HG03196 (cell line): ENCODE data around the gene PPA2.
"Not testable (repeated sequence)": the region's sequence is repeated elsewhere in the genome, so short reads cannot be mapped to it uniquely, and the experiment has no call there.

Experiments used
- ATAC-seq: cut with Tn5 transposase; IDR thresholded peaks from one replicate; pipeline ENCODE4 v1.9.1; 2021; ENCODE audit not compliant: unreplicated experiment

The PPA2 gene

DNA sequence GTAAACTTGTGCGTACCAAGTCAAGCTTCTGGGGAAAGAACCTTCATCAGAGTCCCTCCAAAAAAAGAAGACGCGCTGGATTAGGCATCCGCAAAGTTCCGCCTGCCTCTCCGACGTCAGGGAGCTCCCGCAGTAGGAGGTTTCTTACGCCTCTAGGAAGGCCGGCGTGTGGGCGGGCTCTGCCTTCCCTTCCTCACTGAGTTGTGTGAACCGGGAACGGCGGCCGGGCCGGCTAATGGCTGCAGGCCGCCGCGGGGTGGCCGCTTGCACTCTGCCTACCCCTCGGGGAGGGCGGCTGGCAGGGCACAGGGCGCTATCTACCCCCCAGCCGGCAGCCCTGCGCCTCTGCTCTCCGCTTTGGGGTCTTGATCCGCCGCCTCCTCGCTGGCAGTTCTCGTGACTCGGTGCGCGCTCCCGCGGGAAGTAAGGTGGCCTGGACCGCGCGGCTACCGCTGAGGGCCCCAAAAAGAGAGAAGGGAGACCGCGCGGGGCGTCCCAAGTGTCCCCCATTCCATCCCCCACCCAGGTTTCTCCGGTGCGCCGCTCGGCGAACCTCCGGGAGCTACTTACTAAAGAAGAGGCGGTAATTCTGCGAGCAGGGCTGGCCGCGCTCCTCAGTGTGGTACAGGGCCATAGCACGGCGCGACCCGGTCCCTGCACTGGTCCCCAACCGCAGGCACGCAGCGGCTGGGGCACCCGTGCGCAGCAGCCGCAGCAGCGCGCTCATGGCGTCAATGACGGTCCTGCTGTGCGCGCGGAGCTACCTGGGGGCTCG is at the start of gene PPA2:
TSS of gene PPA2 (minus strand) at position 739 of the 775 bp plus-strand sequence. CDS start at position 727, 12 bp downstream.
- ATAC-seq, result peak; percentile 87

DNA sequence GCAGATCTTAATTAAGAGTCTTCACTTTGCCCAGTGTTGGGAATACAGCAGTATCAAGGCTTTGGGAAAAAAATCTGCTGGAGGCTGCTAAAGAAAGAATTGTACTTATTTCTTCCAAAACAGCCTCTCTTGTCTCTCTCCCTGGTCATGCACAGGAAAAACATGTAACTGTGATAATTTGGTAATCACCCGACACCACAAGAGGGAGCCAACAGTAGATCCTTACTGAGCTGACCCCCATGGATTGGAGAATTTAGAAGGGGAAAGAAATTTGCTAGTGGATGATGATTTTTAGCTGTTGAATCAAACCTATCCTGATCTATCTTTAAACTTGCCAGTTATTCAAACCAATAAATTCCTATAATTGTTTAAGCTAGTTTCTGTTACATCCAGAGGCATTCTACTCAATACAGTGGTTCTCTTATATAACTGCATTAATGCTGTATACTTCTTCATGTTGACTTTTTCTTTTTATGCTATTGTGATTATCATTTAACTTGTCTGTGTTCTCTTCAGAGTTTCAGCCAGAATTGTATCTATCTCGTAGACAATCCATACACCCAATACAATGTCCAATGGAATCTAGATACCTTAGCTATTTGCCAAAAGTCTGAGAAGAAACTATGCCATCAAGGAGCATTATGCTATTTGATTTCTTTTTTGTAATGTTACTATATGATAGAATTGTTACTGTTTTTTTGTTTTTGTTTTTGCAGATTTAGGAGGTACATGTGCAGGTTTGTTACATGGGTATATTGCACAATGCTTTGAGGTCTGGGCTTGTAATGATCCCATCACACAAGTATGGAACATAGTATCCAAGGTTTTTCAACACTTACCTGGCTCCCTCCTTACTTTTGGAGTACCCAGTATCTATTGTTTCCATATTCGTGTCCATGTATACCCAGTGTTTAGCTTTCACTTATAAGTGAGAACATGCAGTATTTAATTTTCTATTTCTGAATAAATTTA is 47.2 kb upstream of the PPA2 start:
- no peak for ATAC-seq

DNA sequence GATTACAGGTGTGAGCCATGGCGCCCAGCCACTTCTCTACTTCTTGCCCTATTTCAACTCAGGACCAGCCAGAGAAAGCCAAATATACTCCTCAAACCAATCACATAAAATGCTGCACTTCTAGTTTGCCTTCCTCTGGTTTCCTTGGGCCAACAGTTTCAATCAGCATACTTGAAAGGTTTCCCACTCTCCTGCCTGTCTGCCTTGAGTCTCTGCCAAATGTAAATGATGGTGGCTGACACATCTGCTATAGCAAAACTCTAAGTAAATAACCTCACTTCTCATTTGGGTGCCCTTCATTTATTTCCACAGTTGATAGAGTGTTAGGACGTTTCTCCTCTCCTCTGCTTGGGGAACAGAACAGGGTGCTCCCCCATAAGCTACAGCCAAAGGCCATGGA is 36.4 kb upstream of the PPA2 start:
- ATAC-seq, result no peak

DNA sequence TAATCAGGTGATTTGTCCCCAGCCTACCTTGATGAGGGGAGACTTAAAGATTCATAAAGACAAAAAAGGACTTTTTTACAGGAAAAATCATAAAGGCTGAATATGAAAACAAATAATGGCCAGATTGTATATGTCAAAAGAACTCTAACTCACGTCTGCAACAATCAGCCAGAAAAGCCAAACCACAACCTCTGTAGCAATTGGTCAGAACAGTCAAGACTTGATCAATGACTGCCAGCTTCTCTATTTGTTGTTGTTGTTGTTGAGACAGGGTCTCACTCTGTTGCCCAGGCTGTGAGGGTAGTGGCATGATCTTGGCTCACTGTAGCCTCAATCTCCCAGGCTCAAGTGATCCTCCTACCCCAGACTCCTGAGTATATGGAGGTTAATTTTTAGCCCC is 35.9 kb upstream of the PPA2 start:
- no peak for ATAC-seq

DNA sequence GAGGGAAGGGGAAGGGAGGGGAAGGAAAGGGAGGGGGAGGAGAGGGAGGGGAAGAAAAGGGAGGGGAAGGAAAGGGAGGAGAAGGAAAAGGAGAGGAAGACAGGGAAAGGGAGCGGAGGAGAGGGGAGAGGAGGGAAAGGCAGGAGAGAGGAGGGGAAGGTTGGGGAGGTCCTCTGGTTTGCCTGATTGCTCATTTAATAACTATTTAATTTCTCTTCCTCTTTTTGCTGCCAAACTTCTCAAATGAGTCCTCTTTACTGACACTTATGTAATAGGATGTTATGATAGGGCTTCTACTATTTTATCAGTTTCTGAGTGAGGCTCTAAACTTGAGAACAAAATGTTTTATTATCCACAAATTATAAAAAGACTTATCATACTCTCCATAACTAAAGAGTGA is 35.4 kb upstream of the PPA2 start:
- peak; percentile 89 for ATAC-seq

DNA sequence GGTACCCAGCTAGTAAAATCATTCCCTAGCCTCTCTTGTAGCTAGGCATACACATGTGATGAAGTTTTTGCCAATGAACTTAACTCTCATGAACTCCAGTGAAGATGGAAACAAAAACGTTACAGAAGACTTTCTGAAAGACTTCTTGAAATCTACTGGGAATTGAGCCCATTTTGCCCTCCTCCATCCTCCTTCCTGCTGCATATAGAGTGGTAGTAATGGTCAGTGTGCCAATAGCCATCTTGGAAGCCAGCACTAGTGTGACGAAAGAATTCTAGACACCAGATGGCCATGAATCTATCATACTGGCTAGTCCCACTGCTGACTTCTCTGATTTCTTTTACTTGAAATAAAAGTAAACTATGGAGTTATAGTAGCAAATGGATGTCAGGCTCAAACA is 30.9 kb upstream of the PPA2 start:
- ATAC-seq, result no peak

DNA sequence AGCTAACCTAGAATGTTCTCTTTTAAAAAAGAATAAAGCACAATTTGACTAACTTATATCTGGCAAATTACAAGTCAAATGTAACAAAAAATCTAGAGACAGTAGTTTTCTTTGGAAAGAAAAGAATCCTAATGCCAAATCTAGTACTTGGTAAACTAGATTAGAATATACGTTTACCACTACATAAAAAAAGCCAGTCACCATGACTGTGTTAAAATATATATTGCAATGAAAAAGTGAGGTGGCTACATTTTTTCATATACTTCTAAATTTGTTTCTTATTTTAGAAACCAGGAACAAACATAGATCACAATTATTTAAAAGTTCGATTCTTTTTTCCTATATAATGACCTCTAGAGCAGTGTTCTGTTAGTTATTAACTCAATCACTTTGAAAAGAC is 29.6 kb upstream of the PPA2 start:
- ATAC-seq, result no peak

DNA sequence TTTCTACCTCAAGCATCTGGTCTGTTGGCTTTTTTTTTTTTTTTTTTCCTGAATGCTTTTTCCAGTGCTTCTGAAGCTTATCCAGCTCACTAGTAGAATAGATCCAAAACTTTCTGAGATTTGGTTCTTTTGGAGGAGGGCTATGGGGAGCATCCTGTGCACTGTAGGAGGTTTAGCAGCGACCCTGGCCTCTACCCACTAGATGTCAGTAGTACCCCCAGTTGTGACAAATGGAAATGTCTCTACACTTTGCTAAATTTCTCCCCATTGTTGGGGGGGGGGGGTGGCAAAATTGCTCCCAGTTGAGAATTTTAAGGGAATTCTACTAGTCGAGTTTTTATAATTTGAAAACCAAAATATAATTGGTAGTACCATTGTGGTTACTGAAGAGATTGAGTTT is 23.0 kb upstream of the PPA2 start:
- ATAC-seq, result no peak

DNA sequence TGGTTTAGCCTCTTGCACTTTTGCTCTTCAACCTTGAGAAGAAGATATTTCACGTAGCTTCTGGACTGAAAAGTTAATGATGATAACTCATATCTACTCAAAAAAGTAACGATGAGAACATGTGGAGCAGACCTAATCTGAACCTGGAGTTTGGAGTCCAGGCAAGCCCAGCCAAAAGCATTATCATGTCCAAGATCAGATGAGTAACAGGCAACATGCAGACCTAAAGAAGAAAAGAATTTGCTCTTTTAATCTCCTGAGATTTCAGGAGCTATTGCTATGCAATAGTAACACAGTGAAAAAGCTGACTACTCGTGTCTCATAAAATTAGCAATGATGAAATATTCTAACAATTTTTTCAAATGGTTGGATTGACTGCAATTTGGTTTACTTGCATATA is 21.8 kb upstream of the PPA2 start:
- no peak for ATAC-seq

DNA sequence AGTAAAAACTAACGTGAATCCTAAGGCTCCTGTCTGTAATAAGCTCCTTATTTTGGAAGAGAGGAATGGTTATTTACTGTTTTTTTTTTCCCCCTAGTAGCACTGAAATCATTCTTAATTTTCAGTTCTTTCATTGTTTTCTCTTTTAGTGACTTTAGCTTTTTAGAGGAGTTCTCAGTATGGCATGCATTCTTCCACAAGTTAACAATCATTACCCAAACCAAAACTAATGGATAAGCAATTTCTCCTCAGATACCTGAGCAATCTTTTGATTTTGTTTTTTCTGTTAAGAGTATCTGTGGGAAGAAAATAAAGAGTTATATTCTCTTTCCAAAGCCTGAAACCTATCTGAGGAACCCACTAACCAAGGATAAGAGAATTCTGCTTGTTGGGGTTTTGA is 16.7 kb upstream of the PPA2 start:
- no peak for ATAC-seq

DNA sequence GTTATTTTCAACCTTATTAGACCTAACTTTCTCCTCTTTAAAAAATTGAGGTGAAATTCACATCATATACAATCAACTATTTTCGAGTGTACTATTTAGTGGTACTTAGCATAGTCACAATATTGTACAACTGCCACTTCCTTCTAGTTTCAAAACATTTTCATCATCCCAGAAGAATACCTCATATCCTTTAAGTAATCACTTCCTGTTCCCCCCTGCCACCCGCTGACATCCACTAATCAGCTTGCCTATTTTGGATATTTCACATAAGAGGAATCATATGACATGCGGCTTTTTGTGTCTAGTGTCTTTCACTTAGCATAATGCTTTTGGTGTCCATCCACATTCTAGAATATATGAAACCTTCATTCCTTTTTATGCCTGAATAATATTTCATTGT is 10.0 kb upstream of the PPA2 start:
- no peak for ATAC-seq

DNA sequence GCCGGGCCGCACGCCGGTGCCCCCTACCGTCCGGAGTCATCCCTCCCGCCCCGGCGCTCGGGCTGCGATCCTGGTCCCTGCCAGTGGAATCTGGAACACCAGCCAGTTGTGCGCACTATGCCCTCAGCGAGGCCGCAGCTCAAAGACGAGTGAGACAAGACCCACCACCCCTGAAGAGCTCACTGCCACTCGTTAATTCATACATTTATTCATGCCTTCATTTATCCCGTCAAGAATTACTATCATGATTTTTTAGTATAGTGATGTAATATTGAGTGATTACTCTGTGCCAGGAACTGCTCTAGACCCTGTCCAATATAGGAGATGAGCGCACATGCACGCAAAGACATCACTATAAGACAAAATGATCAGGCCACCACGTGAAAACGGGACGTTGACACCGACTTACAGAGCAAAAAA is 247 bp upstream of the PPA2 start:
- ATAC-seq, result no peak

DNA sequence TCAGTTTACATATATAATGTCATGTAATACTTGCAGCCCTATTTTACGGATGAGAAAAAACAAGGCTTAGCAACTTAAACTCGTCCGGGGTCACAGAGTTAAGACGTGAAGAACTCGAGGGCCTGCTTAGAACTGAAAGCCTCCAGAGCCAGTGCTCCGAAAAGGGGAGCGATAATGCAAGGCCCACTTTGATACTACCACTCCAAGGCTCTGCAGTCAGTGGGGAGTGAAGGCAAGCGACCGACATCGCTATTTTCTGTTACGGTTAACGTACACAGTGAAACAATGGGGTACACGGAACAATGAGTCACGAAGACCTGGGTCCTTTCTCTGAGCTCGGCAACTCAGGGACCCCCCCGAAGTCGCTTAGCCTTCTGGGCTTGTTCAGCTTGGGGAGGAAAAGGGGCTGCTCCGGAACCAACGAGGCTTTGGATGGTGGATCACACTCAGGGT is 965 bp downstream of the PPA2 start:
- ATAC-seq, result no peak

DNA sequence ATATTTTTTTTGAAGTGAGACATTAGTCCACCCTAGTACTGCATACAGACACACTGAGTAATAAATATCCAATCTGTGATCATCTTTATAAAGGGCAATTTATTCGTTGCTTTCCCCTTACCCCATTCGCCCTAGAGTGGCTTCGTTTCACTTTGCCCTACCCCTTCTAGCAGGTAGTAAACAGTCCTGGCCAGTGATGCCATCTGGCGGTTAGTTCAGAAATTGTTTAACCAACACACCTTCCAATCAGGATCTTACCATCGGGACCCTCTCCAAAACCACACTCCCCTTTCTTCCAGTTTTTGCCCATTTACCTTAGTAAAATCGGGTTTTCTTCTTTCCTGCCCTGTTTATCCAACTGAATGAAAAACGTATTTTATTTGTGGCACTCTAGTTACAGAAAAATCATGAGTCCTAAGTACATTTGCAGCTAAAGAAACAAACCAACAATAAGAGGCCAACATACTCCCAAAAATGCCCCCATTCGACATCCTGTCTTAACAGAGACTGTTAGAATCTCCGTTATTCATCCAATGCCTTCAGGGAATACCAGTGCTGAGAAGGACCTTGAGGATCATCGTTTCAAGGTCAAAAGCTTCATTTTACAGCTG is 2.2 kb downstream of the PPA2 start:
- ATAC-seq, result peak; percentile 38

DNA sequence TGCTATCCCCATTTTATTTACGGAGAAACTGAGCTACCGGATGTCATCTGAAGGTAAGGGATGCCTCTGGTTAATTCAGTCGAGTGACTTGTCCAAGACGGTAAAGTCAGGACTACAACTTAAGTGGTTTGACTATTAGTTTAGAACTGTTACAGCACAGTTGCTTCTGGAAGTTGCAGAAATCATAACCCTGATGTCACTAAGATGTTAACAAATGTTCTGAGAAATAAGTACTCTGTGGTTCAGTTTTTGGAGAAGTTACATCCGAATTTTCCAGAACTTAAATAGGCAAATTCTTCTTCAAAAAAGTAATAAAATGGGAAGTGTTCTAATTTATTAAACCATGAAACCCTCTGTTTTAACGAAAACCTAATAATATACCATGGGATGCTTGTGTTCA is 3.1 kb downstream of the PPA2 start:
- no peak for ATAC-seq

DNA sequence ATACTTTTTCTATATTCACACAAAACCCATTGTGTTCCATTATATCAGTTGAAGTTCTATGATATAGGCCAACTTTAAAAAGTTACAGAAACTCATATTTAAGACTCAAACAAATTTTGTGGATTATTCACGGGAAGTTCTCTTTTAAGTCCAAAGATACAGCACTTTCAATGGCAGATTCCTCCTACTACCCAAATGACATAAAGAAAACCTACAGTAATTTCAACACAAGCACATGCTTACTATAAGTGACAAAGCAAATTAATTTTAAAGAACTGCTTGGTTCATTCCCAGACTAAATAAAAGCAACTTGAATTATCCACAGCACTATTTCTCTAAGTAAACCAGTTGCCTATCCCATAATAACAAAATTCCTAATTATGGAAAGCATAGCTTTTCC is 4.1 kb downstream of the PPA2 start:
- ATAC-seq, result no peak

DNA sequence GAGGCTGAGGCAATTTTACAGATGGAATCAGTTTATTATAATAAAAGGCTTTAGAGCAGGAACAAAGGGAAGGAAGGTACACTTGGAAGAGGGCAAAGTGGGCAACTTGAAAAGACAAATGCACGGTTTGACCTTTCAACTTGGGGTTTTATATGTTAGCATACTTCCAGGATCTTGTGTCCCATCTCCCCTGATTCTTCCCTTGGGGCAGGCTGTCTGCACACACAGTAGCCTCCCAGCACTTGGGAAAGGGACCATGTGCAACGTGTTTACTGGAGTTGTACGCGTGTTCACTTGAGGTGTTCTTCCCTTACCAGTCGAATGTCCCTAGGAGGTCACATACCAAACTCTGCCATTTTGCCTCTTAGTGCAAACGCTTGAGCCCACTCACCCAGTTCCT is 7.3 kb downstream of the PPA2 start:
- no peak for ATAC-seq

DNA sequence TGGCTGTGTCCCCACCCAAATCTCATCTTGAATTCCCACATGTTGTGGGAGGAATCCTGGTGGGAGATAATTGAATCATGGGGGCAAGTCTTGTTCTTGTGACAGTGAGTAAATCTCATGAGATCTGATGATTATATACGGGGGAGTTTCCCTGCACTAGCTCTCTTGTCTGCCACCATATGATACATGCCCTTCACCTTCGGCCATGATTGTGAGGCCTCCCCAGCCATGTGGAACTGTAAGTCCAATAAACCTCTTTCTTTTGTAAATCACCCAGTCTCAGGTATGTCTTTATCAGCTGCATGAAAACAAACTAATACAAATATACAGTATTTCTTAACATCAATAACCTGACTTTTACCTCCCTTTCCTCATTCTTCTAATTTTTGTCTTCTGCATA is 9.3 kb downstream of the PPA2 start:
- ATAC-seq, result not testable (repeated sequence)

DNA sequence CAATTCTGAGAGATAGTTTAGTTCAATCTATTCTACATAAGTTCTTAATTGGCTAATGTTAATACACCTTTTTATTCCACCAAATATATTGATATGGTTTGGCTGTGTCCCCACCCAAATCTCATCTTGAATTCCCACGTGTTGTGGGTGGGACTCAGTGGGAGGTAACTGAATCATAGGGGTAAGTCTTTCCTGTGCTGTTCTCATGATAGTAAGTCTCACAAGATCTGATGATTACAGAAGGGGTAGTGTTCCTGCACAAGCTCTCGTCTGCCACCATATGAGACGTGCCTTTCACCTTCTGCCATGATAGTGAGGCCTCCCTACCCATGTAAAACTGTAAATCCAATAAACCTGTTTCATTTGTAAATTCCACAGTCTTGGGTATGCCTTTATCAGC is 11.3 kb downstream of the PPA2 start:
- ATAC-seq, result no peak

DNA sequence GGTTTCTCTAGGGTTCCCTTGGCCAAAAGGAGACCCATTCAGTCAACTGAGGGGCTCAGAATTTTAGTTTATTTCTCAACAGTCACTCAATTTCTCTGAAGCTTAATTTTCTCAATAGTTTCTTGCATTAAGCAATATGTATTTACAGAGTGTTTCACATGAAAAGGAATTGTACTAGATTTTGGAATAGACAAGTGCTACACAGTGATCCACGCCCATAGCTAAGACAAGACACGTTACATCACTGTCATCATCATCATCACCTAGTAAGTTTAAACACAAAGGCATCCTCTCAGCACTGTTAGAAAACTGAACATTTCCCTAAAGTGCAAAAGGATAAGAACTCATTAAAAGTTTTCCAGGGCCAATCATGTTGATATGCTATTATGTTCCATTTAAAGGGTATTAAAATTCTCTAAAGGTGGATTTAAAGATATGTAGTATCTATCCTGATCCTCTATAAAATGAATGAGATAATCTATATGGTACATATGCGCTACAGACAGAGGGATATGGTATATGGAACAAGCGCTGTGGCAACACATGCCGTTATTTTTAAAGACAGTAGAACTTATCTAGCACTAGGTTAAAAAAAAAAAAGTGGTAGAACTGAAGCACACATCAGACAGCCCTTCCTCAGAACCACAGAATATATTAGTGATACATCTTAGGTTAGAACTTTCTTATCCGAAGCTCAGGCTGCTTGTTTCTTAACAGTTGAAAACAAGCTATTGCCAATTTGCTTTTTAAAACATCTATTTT is 12.1 kb downstream of the PPA2 start:
- ATAC-seq, result no peak

DNA sequence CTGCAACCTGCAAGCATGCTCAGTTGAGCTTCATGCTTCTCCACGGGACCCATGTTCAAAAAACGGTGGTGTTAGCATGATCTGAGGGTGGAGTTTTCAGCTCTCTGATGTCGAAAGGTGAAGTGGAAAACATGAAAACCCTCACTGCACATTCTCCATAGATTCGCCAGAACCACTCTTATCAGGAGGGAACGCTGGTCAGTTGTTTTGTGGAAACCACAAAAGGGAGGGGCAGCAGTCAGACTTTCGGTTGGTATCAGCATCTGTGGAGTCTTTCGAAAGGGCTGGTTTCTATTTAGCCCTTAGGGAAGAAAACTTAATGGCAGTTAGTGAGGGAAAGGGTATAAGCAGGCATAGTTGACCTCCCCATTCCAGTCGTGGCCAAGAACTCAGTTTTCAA is 12.6 kb downstream of the PPA2 start:
- ATAC-seq, result peak; percentile 59
